SK-N-SH (cell line): ENCODE results near the gene PXMP2. TPM values are rescaled to one million over a fixed set of nuclear protein-coding genes. Genes with fewer than 3 reads are reported as not detected.

ENCODE experiments used
- CTCF ChIA-PET: fragments of 300-600, 350-600 bp; formaldehyde crosslinking; extraction: SDS; loops from one replicate; lab custom pipeline; 2021; lab: Yijun Ruan, JAX
- POLR2A ChIA-PET: fragments of 350-600 bp; sonication (Branson Sonifier 250); formaldehyde crosslinking; extraction: SDS; loops from one replicate; lab custom pipeline; 2020; ENCODE audit warnings: antibody characterized with exemption, inconsistent platforms; lab: Yijun Ruan, JAX
- DNase-seq: peaks from one replicate; pipeline ENCODE4 v3.0.0; 2012
- H2AFZ ChIP-seq: fragments of 200-600 bp; sonication (generic); 2 replicates; pipeline ENCODE4 v1.8.1; 2016; ENCODE audit warnings: antibody characterized with exemption, mild to moderate bottlenecking, low read depth
- H3F3A ChIP-seq: fragments of 200-600 bp; sonication (generic); replicated peaks from 2 replicates; pipeline ENCODE3; 2016; ENCODE audit warnings: antibody characterized with exemption, mild to moderate bottlenecking; ENCODE audit not compliant: insufficient read depth
- H3K27ac ChIP-seq, 2 experiments: fragments of 200-500 bp in 1 of 2; fragments of 200-600 bp in 1 of 2; sonication (Bioruptor generic) in 1 of 2; sonication (generic), shearing (Covaris generic) in 1 of 2; 2 replicates each; pipeline versions ENCODE4 v1.5.1 to v1.6.1; 2014 to 2016; ENCODE audit warnings: low read depth in 2 of 2, inconsistent platforms in 1 of 2, low read length in 1 of 2, mild to moderate bottlenecking in 1 of 2, mixed read lengths in 1 of 2
- H3K27me3 ChIP-seq: fragments of 200-600 bp; sonication (generic), shearing (Covaris generic); 2 replicates; pipeline ENCODE4 v1.6.1; 2016; ENCODE audit warnings: mixed run types; ENCODE audit not compliant: insufficient read depth
- H3K36me3 ChIP-seq, 2 experiments: fragments of 200-500 bp in 1 of 2; fragments of 200-600 bp in 1 of 2; sonication (Bioruptor generic) in 1 of 2; sonication (generic) in 1 of 2; replicated peaks in 1 of 2; 2 replicates each; pipeline versions ENCODE3 to v1.5.1; 2014 to 2016; ENCODE audit warnings: low read length in 1 of 2, mild to moderate bottlenecking in 1 of 2; ENCODE audit not compliant: insufficient read depth in 2 of 2, control insufficient read depth in 1 of 2
- H3K4me1 ChIP-seq, 2 experiments: fragments of 200-500 bp in 1 of 2; fragments of 200-600 bp in 1 of 2; sonication (Bioruptor generic) in 1 of 2; sonication (generic), shearing (Covaris generic) in 1 of 2; 2 replicates each; pipeline versions ENCODE4 v1.5.1 to v1.6.1; 2014 to 2016; ENCODE audit warnings: low read depth in 1 of 2, low read length in 1 of 2, mixed run types in 1 of 2; ENCODE audit not compliant: insufficient read depth in 2 of 2, control insufficient read depth in 1 of 2
- H3K4me2 ChIP-seq: fragments of 200-600 bp; sonication (generic), shearing (Covaris generic); 2 replicates; pipeline ENCODE4 v1.6.1; 2017; ENCODE audit warnings: mixed run types
- H3K4me3 ChIP-seq, 2 experiments: fragments of 200-500 bp in 1 of 2; fragments of 200-600 bp in 1 of 2; sonication (Bioruptor generic) in 1 of 2; sonication (generic), shearing (Covaris generic) in 1 of 2; 2 replicates each; pipeline versions ENCODE4 v1.5.1 to v1.8.1; 2014 to 2016; ENCODE audit warnings: low read depth in 2 of 2, inconsistent platforms in 1 of 2, low read length in 1 of 2, mild to moderate bottlenecking in 1 of 2, mixed read lengths in 1 of 2, moderate library complexity in 1 of 2
- H3K79me2 ChIP-seq: fragments of 200-600 bp; sonication (generic); 2 replicates; pipeline ENCODE4 v1.8.1; 2017; ENCODE audit warnings: mild to moderate bottlenecking; ENCODE audit not compliant: insufficient read depth
- H3K9ac ChIP-seq: fragments of 200-600 bp; sonication (generic); 2 replicates; pipeline ENCODE4 v1.6.1; 2017; ENCODE audit warnings: mixed run types
- H3K9me2 ChIP-seq: fragments of 200-600 bp; sonication (generic); 2 replicates; pipeline ENCODE4 v1.6.1; 2017; ENCODE audit warnings: mixed run types
- H3K9me3 ChIP-seq: fragments of 200-600 bp; sonication (generic); 2 replicates; pipeline ENCODE4 v1.6.1; 2017; ENCODE audit warnings: mixed run types, mild to moderate bottlenecking, moderate library complexity
- H4K20me1 ChIP-seq: fragments of 200-600 bp; sonication (generic); 2 replicates; pipeline ENCODE4 v1.6.1; 2017; ENCODE audit warnings: mild to moderate bottlenecking, mixed run types; ENCODE audit not compliant: insufficient read depth
- CHD2 ChIP-seq: fragments of 150-350 bp; IDR thresholded peaks from 2 replicates; pipeline ENCODE4 v1.6.1; 2018; ENCODE audit warnings: low read length; ENCODE audit not compliant: partially characterized antibody
- ELF1 ChIP-seq: IDR thresholded peaks from 2 replicates; pipeline ENCODE4 v1.4.0; 2012
- EP300 ChIP-seq, 2 experiments: IDR thresholded peaks; 2 replicates each; pipeline versions ENCODE4 v1.4.0 to v1.6.1; 2012; ENCODE audit warnings: borderline replicate concordance in 1 of 2, low read depth in 1 of 2, low read length in 1 of 2
- EZH2phosphoT487 ChIP-seq: fragments of 200-600 bp; sonication (generic); IDR thresholded peaks from 2 replicates; pipeline ENCODE4 v1.6.1; 2017; ENCODE audit warnings: low read depth, mixed run types, mild to moderate bottlenecking, antibody characterized with exemption, moderate library complexity, borderline replicate concordance
- FOSL2 ChIP-seq: IDR thresholded peaks from 2 replicates; pipeline ENCODE4 v1.4.0; 2012; ENCODE audit warnings: low read depth, mild to moderate bottlenecking, moderate library complexity, borderline replicate concordance
- FOXM1 ChIP-seq: IDR thresholded peaks from 2 replicates; pipeline ENCODE4 v1.4.0; 2012; ENCODE audit warnings: low read depth, mild to moderate bottlenecking
- GABPA ChIP-seq: IDR thresholded peaks from 2 replicates; pipeline ENCODE4 v1.4.0; 2012; ENCODE audit warnings: low read depth, mild to moderate bottlenecking
- NFIC ChIP-seq: IDR thresholded peaks from 2 replicates; pipeline ENCODE4 v1.4.0; 2012; ENCODE audit warnings: borderline replicate concordance
- NRF1 ChIP-seq: IDR thresholded peaks from 2 replicates; pipeline ENCODE4 v1.6.1; 2012; ENCODE audit warnings: low read depth, mild to moderate bottlenecking, low read length
- PBX3 ChIP-seq: IDR thresholded peaks from 2 replicates; pipeline ENCODE4; 2012
- POLR2AphosphoS5 ChIP-seq: IDR thresholded peaks from 2 replicates; pipeline ENCODE4 v1.6.1; 2012; ENCODE audit warnings: low read depth, low read length
- RAD21 ChIP-seq: IDR thresholded peaks from 2 replicates; pipeline ENCODE4 v1.6.1; 2012; ENCODE audit warnings: mild to moderate bottlenecking, low read length
- RFX5 ChIP-seq: IDR thresholded peaks from 2 replicates; pipeline ENCODE4 v1.6.1; 2012; ENCODE audit warnings: mild to moderate bottlenecking, improper control_type of control experiment, low read length
- RXRA ChIP-seq: IDR thresholded peaks from 2 replicates; pipeline ENCODE4 v1.4.0; 2012; ENCODE audit warnings: low read depth, mild to moderate bottlenecking, borderline replicate concordance
- SIN3A ChIP-seq: IDR thresholded peaks from 2 replicates; pipeline ENCODE4 v1.6.1; 2012; ENCODE audit warnings: low read depth, mild to moderate bottlenecking, low read length, moderate library complexity, borderline replicate concordance
- TAF1 ChIP-seq: IDR thresholded peaks from 2 replicates; pipeline ENCODE4 v1.6.1; 2012; ENCODE audit warnings: low read depth, mild to moderate bottlenecking, low read length, moderate library complexity, borderline replicate concordance
- TEAD4 ChIP-seq: IDR thresholded peaks from 2 replicates; pipeline ENCODE4 v1.4.0; 2012; ENCODE audit warnings: mild to moderate bottlenecking, borderline replicate concordance; ENCODE audit not compliant: insufficient read depth
- WGBS: methylation state at CpG from one replicate; pipeline ENCODE4 v1.1.6; 2017; ENCODE audit warnings: low lambda C conversion rate; 5-methylcytosine and 5-hydroxymethylcytosine counted together
- polyA plus RNA-seq, 3 experiments: library from polyadenylated mRNA; depleted of rRNA; stranded (reverse); fragments of >200 nt; gene quantifications; 2 replicates each; pipeline ENCODE4 v1.2.3, GENCODE V29; 2012

PXMP2 gene
- polyA plus RNA-seq, 1 of the 3 experiments (the other 2 are of a cell fraction): 35.8 TPM

GRCh38 chr12:132717011-132717410, 29.6 kb downstream of the PXMP2 start:
- peaks cover 43% of the 10 kb centered on the region for H4K20me1 ChIP-seq
- H3K4me2 ChIP-seq: no peak overlapping the region
- no peak overlapping the region for H3K9ac ChIP-seq
- CTCF ChIA-PET: no interaction called here
- H3K4me1 ChIP-seq: no peaks in the 10 kb centered on the region
- H3K4me3 ChIP-seq: no peak overlapping the region
- POLR2A ChIA-PET: no interaction called here
- H3K9me3 ChIP-seq: no peaks in the 10 kb centered on the region
- 94% methylated on average over 16 of the region's 17 CpGs for WGBS
- H2AFZ ChIP-seq: no peak overlapping the region
- H3K36me3 ChIP-seq: peaks cover 17 to 39% of the 10 kb centered on the region in 2 experiments
- no peak for DNase-seq
- H3K27ac ChIP-seq: no peak overlapping the region
- H3K79me2 ChIP-seq: peaks cover 42% of the 10 kb centered on the region
- H3K27me3 ChIP-seq: no peaks in the 10 kb centered on the region
- no peak for TF ChIP-seq PBX3
- H3F3A ChIP-seq: peaks cover 17% of the 10 kb centered on the region
- H3K9me2 ChIP-seq: no peaks in the 10 kb centered on the region

- Histone ChIP-seq H3F3A (peaks cover 21% of the 10 kb centered on the region), H3K27ac (no peak overlapping the region), H3K27me3 (no peaks in the 10 kb centered on the region), H2AFZ (no peak overlapping the region), H3K79me2 (peaks cover 41% of the 10 kb centered on the region), H3K9me2 (no peaks in the 10 kb centered on the region), H3K4me3 (no peak overlapping the region), H3K4me1 (no peaks in the 10 kb centered on the region), H3K9ac (no peak overlapping the region), H4K20me1 (peaks cover 36% of the 10 kb centered on the region), H3K36me3 (peaks cover 24 to 39% of the 10 kb centered on the region in 2 experiments), H3K9me3 (no peaks in the 10 kb centered on the region), H3K4me2 (no peak overlapping the region)
- ChIA-PET POLR2A (no interaction called here), CTCF (no interaction called here)
- TF ChIP-seq RFX5: no peak
- TF ChIP-seq NRF1: no peak
- no peak for TF ChIP-seq GABPA
- TF ChIP-seq EP300 (IDR thresholded peaks at IDR 0.05; ENCODE audit: borderline replicate concordance in 1 of 2, low read depth in 1 of 2, low read length in 1 of 2): no peak
- TF ChIP-seq FOXM1: no peak
- TF ChIP-seq EZH2phosphoT487: no peak
- TF ChIP-seq CHD2: no peak
- no peak for TF ChIP-seq NFIC
- TF ChIP-seq ELF1: no peak
- TF ChIP-seq TEAD4: no peak
- TF ChIP-seq TAF1: no peak
- no peak for TF ChIP-seq POLR2AphosphoS5
- no peak for TF ChIP-seq SIN3A
- no peak for TF ChIP-seq RXRA
- no peak for TF ChIP-seq FOSL2
- no peak for TF ChIP-seq RAD21
- WGBS: 97% methylated on average over 45 of the region's 61 CpGs
- DNase-seq: no peak
Observed at GRCh38 chr12:132717531-132718387, 30.4 kb downstream of the PXMP2 start.
